ENCODE data around the gene FSTL1.

Gene FSTL1, protein sequence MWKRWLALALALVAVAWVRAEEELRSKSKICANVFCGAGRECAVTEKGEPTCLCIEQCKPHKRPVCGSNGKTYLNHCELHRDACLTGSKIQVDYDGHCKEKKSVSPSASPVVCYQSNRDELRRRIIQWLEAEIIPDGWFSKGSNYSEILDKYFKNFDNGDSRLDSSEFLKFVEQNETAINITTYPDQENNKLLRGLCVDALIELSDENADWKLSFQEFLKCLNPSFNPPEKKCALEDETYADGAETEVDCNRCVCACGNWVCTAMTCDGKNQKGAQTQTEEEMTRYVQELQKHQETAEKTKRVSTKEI
- 0 to 0.27 (median 0.08) reads per million in 4 donors for total RNA-seq

DNA sequence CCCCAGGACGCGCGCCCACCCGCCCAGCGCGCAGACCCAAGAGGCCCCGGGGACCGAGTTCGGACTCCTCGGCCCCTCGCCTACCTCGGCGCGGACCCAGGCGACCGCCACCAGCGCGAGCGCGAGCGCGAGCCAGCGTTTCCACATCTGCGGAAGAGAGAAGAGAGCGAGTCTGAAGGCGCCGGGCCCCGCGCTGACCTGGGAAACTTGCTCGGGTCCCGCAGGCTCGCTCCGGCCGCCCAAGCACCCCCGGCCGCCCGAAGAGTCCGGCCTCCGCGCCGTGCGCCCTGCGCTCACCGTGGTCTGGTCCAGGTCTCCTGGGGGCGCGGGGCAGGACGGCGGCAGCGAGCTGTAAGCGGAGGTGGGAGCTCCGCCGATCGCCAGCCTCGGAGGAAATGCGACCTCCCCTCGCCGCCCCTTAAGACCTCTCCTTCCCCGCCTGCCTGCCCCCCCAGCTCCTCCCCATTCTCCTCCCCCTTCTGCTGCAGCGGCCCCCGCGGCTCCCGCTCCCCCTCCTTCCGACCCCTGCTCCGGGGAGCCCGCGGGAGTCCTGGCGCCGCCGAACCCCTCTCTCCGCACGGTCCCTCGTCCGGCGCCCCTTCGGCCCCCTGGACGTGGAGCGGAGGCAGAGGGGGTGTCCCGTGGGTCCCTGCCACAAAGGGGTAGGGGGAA lies at the start of gene FSTL1:
Gene FSTL1, minus strand, starts transcription at position 393 of the 672 bp plus-strand sequence. Its CDS starts 246 bp downstream, at position 147.
- DNase-seq, result no peak

DNA sequence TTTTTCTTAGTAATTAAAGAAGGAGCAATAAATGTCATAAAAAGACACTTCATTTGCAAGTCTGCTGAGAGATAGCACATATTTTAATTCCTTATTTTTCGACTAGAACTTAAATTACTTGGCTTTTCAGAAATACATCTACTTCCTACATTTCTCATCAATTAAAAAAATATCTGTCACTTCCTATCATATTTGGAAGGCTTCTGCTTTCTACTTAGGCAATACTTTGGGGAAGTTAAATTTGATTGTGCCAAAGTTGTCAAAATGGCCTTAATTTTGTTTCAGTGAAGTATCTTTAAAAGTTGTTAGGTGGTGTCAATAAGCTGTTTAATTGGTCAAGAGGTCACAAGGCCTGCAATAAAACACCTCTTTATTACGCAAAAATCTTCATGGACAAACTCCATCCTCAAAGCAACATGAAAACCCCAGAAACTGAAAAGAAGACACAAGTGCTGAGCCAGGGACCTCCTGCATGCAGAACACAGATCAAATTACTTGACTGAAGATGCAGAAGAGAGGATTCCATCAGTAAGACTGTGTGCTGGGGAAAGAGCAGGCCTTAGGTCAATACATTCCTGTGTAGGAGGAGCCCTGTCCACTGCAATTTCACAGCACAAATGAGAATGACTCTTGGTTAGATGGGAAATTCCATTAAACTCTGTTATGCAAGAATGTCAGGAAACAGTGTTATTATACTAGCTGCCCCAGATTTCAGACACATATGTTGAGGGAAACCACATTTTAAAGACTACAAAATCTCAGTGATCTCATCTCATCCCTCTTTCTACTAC lies 48.0 kb upstream of the FSTL1 start:
- no peak for DNase-seq

DNA sequence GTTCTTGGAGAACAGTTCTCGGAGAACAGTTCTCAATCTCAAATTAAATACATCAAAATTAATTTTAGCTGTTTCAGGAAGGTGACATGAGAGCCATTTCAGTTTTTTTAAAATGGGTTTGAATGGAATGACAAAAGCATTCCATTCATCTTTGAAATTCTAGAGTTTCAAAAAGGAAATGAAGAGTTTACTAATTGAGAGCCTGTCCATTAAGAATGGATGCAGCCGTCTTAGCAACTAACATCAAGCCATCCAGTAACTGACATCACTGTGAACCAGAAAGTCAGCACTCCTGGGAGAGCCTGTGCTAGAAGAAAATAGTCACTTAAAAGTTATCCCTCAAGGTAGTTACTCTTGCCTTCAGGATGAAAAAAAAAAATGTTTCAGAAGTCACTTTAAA lies 47.0 kb upstream of the FSTL1 start:
- DNase-seq, result no peak

DNA sequence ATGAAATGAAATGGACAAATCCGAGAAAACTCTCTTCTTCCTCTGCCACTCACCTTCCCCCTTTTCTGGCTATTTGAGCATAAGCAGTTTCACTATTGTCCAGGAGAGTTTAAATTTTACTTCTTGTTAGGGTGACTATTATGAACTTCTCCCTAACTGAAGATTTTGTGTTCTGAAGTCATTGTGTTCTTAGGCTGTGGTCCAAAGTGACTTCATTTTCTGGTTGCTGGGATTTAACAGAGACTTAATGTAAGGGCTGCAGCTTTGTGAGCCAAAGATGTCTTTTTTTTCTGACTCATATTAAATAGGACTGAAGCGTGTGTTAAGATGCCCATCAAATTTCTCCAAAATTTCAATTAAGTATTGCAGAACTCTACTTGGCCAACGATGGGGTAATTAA lies 46.5 kb upstream of the FSTL1 start:
- no peak for DNase-seq

DNA sequence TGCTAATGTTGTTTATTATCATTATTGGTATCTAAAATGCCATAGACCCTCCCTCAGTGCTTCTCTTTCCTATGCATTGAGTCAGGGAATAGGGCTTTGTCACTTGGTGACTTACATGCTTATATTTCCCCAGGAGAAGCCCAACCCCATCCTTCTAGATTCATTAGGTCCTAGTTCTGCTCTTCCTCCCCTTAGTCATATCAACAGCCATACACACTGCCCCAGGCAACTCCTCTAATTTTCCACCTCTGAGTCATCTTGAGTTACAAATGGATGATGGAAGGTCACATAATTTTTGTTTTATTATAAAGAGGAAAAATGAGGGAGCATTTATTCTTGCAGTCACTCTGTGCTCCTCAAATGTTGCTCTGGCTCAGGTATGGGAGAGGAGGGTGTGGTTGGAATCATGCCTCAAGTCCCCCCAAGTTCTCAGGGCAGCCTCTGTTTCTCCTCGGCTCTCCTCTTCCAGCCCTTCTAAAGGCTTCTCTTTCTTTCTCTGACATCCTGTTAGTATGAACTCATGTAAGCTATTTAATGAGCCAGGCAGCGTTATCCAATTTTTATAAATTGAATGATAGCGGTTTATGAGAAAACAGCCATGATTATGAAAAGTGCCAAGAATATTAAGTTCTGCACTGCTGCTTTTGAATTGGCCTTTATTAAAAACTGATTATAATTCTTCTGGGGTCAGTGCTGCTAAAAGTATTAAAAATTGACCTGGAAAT lies 45.6 kb upstream of the FSTL1 start:
- DNase-seq, result no peak

DNA sequence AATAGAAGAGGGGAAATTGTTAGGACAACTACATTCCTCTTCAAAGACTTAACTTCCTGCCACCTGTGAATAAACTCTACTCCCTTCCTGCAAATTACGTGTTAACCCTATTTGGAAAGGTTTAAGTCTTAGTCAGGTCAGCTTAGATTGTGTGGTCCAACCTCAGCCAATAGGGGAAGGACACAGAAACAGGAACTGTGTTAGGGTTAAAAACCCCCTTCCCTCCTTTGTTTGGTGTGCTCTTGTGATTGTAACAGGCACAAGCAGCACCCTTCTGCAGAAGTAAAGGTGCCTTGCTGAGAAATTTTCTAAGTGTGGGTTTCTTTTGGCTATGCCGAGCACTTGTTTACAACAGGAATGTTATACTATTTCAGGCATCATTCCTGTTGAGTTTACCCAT lies 45.0 kb upstream of the FSTL1 start:
- DNase-seq, result no peak

DNA sequence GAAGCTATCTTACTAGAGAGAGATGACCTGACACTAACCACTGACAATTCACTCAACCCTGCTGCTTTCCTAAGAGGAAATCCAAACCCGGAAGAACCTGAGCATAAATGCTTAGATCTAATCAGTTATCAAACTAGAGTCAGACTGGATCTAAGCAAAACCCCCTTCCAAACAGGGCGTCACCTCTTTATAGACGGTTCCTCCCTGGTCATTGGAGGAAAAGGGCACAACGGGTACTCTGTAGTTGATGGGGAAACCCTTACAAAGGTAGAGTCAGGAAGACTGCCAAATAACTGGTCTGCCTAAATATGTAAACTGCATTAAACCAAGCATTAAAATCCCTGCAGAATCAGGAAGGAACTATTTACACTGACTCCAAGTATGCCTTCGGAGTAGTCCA lies 41.3 kb upstream of the FSTL1 start:
- no peak for DNase-seq

DNA sequence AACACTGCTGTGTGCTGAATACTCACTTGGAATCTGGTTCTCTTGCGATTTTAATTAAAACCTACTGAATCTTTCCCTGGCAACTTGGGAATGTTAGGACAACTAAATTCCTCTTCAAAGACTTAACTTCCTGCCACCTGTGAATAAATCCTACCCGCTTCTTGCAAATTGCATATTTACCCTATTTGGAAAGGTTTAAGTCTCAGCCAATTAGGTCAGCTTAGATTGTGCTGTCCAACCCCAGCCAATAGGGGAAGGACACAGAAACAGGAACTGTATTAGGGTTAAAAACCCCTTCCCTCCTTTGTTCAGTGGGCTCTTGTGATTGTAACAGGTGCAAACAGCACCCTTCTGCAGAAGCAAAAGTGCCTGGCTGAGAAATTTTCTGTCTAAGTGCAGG lies 38.6 kb upstream of the FSTL1 start:
- no peak for DNase-seq

DNA sequence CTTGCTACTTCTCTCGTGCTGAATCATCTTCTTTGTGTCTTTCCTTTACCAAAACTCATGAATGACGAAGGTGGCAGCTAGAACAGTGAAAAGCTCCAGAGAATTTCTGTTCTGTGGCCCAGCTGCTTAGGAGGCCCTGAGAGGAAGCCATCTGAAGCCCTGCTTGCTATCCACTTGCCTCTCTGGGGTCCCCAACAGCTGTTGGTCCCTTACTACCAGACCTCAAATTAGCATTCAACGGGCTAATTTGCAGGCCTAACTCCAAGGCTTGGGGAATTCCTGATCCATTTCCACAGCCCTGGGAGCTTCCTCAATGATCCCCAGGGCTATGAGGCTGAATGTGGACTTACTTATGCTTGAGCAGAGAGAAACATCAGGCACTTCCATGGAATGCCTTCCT lies 37.5 kb upstream of the FSTL1 start:
- DNase-seq, result no peak

DNA sequence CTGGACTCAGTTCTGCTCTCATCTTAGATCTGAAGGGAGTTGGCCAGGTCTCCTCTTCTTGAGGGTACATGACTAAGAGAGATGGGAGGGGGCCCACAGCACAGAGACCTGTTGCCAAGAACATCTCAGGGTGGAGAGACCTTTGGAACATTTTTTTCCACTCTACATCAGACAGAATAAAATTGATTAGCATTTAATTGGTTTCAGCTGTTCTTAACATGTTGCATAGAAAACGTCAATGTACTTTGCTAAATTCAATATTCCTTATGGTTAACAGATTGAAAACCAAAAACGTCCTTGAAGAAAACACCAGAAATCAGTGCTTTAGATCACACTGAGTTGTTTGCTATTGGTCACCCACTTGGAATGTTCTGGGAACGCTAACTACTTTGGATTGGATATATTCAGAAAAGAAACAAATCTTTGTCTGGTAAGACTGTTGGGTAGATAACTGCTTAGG lies 36.4 kb upstream of the FSTL1 start:
- no peak for DNase-seq

DNA sequence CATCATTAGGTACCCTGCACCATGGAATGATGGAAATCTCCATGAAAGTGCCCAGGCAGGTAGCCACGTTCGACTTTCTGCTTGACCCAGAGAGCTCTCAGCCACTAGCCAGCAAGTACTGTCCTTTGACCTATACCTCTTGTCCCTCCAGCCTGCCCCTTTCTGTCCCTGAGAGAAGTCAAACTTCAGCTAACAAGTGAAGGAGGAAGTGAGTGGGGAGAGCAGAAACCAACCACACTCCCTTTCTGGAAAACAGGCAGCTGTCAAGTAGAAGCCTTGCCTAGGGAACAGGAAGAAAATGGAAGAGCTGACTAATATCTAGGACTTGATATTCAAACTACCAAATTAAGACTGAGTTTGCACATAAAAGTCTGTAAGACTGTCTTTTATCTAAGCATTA lies 30.3 kb upstream of the FSTL1 start:
- no peak for DNase-seq

DNA sequence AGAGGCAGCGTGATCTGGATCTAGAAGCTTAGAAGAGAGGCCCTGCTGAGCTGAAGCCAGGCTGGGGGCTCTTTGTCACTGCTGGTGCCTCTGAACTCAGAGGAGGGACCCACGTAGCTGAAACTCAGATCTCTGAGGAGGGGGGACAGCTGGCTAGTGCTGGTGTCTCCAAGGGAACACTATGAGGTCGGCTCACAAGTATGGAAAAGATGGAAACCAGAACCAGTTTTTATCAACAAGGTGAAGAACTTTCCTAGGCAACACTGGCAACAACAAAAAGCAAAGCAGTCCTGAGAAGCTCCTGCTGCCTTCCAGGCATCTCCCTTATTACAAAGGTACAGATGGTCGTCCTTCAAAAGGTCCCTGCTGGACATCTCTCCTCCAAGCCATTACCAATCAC lies 27.0 kb upstream of the FSTL1 start:
- DNase-seq, result no peak

DNA sequence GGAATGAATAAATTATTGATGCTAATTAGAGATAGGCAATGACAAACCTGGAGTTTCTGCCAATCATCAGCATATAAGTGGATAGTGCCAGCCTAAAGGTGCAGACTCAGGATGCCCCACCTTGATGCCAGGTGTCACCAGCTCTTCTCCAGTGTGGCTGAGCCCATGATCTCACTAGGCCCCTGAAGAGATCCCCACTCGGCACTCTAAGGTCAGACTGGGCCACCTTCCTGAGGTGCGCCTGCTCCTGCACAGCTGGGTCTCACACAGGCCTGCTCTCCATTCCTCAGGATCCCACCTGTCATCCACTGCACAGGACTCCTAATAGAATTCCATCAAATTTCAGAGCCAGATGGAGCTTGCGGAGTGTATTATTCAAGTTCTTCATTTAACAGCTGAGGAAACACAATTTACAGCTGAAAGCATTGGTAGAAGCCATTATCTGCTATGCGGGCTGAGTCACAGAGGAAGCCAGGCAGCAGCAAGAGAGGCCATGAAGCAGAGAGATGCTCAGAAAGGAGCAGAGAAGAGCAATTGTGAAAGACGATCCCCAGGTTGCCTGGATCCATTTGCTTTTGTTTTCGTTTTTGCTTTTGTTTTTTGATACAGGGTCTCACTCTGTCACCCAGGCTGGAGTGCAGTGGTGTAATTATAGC lies 25.1 kb upstream of the FSTL1 start:
- no peak for DNase-seq

DNA sequence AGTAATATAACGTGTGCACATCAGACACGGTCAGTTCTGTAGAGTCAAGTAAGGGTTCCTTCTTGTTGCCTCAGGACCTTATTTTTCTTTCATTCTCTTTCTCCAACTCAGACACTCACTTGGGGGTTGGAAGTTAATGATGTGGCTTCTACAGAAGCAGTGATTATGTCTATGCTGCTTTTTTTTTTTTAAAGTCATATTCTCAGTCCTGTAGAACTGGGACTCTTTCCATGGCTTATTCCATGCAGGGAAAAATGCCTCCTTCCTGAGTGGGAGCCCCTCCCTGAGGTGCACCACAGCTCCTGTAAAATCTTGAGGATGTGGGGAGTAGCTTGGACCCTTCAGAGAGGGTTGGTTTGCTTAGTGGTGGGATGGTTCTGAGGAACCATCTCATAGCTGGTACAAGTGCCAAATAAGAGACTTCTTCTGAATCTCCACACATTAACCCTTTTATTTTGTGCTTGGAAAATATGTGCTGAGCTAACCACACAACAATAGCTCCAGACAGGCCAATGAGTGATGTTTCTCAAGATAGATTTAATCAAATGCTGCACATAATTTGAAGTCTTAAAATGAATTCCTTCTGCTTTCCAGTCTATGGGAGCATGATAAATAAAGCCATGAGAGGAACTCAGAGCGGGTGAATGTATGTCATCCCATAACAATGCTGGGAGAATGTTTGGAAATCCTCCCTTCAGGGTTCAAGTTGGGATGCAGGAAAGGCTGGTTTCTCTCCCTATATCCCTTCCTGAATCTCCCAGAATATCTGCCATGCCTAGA lies 23.3 kb upstream of the FSTL1 start:
- no peak for DNase-seq

DNA sequence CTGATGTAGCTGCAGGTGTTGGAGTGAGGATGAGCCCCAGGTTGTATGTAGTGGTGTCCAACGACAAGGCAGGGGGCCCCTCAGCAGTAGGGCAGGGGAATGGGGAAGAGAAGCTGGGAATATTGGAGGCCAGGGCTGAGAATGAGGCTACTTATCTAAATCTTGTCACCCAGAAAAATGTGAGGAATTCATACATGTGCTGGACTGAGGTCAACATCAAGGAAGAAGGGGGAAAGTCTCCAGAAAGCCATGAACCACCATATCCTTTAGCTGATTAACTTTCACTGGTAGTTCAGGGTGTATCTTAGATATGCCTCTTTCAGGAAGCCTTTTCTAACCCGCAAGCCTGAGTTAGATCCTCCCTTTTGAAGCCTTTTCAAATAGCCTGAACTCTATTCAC lies 22.6 kb upstream of the FSTL1 start:
- no peak for DNase-seq

DNA sequence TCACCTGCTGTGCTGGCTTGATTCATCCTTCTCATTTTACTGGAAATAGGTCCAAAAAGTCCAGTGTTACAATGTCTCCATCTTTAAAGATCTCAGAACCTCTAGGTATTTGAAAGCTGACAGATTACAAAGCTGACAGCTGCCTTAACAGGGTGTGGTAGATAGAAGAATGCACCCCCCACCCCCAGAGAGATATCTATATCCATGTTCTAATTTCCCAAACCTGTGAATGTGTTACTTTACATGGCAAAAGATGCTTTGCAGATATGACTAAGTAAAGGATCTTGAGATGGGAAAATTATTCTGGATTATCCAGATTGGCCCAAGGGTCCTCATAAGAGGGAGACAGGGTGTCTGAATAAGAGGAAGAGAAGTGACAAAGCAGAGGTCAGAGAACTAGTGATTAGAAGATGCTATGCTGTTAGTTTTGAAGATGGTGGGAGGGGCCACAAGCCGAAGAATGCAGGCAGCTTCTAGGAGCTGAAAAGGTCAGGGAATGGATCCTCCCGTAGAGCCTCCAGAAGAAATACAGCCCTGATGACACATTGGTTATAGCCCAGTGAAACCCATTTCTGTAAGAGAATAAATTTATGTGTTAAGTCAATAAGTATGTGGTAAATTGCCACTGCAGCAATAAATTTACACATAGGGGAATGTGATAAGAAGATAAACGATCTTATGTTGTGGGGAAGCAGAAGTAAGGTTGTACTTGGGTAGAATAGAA lies 21.5 kb upstream of the FSTL1 start:
- DNase-seq, result no peak

DNA sequence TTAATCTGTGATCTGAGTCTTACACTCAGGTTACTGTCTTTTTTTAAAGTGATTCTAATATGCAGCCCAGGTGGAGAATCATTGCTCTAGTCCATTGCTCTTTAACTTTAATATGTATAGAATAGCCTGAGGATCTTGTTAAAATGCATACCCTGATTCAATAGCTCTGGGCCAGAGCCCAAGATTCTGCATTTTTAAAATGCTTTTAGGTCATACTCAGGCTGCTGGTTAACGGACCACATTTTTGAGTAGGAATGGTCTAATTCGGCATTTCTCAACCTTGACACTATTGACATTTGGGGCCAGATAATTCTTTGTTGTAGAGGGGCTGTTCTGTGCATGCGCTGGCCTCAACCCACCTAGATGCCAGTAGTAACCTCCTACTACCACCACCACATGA lies 20.9 kb upstream of the FSTL1 start:
- DNase-seq, result no peak

DNA sequence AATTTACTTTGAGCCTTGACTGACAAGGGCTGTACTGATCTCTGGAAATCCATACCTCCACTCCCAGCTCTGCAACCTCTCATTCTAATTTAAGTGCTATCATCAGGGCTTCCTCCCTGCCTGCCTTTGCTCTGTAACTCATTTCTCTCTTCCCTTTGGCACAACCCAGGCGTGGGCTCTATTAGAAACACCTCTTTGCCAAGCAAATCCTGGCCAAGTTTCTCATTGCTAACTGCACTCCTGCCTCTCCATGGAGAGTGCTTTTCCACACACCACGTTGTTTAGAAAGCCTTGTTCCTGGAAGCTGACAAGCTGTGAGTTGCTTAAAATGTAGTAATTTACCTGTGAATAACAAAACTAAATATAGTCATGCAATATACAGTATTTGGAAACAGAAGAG lies 20.1 kb upstream of the FSTL1 start:
- no peak for DNase-seq

DNA sequence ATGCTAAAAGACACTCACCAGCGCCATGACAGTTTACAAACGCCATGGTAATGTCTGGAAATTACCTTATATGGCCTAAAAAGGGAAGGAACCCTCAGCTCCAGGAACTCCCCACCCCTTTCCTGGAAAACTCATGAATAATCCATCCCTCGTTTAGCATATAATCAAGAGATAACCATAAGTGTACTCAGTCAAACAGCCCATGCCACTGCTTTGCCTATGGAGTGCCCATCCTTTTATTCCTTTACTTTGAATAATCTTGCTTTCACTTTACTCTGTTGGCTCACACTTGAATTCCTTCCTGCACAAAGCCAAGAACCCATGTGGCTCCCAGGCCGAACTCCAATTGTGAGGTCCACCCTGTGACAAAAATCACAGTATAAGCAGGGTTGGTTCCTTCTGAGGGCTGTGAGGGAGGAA lies 19.1 kb upstream of the FSTL1 start:
- no peak for DNase-seq

DNA sequence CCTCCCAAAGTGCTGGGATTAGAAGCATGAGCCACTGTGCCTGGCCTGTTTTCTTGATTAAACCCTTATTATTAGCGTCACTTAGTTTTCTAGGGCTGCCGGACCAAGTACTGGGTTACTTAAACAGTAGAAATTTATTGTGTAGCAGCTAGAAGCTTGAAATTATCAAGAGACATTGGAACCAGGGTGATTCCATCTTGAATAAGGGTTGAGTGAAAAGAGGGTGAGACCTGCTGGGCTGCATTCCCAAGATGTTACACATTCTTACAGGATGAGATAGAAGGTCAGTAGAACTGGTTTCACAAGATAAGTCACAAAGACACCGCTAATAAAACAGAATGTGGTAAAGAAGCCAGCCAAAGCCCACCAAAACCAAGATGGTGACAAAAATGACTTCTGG lies 18.6 kb upstream of the FSTL1 start:
- no peak for DNase-seq

Measured in T-helper 1 cell (primary cell).